MCF 10A (cell line): ENCODE measurements around the gene LRRC51. TPM values are rescaled to one million over a fixed set of nuclear protein-coding genes. Genes with fewer than 3 reads are reported as not detected.
A peak's percentile ranks its signal among the peaks of the same experiment; 100 is the strongest.

Experiments
- BruUV-seq: library from RNA; stranded (reverse); fragments of 400-500 nt; replicated peaks from 2 replicates; lab custom pipeline; 2021; lab: Mats Ljungman, UMichigan
- CTCF ChIA-PET: fragments of 300-600 bp; sonication (Branson Sonifier 250); formaldehyde crosslinking; extraction: SDS; loops from one replicate; lab custom pipeline; 2021; ENCODE audit warnings: antibody characterized with exemption, inconsistent platforms; lab: Yijun Ruan, JAX
- POLR2A ChIA-PET: fragments of 300-600, 350-650 bp; sonication (Branson Sonifier 250); formaldehyde crosslinking; extraction: SDS; loops from one replicate; lab custom pipeline; 2020; ENCODE audit warnings: antibody characterized with exemption, inconsistent platforms; lab: Yijun Ruan, JAX
- DNase-seq: peaks from one replicate; pipeline ENCODE4 v3.0.0-alpha.2; 2018; ENCODE audit not compliant: unreplicated experiment
- H3K27ac Mint-ChIP-seq: one replicate; pipeline ENCODE4 v1.8.0; 2022; ENCODE audit warnings: mild to moderate bottlenecking, low read depth, mixed read lengths; ENCODE audit not compliant: unreplicated experiment
- H3K27me3 Mint-ChIP-seq: one replicate; pipeline ENCODE4 v1.8.0; 2022; ENCODE audit warnings: mixed read lengths; ENCODE audit not compliant: insufficient read depth, unreplicated experiment
- H3K36me3 Mint-ChIP-seq: one replicate; pipeline ENCODE4 v1.8.0; 2022; ENCODE audit warnings: mild to moderate bottlenecking, moderate library complexity, mixed read lengths; ENCODE audit not compliant: insufficient read depth, unreplicated experiment
- H3K4me1 Mint-ChIP-seq: one replicate; pipeline ENCODE4 v1.8.0; 2022; ENCODE audit warnings: mixed read lengths; ENCODE audit not compliant: insufficient read depth, unreplicated experiment
- H3K4me3 Mint-ChIP-seq: one replicate; pipeline ENCODE4 v1.8.0; 2022; ENCODE audit warnings: mild to moderate bottlenecking, moderate library complexity, mixed read lengths; ENCODE audit not compliant: unreplicated experiment
- H3K9me3 Mint-ChIP-seq: one replicate; pipeline ENCODE4 v1.8.0; 2022; ENCODE audit warnings: mixed read lengths; ENCODE audit not compliant: unreplicated experiment
- CTCF ChIP-seq: fragments of 200-600 bp; IDR thresholded peaks from one replicate; pipeline ENCODE4 v1.8.0; 2022; ENCODE audit warnings: antibody characterized with exemption, mild to moderate bottlenecking; ENCODE audit not compliant: unreplicated experiment
- intact Hi-C: fragments of 100-400 bp; cut with micrococcal nuclease; formaldehyde crosslinking; loops from 2 replicates; pipeline ENCODE4 v1.14.1; 2022
- total RNA-seq: library from RNA; stranded (reverse); gene quantifications from 2 replicates; pipeline ENCODE4 v1.2.3, GENCODE V29; 2022

The LRRC51 gene
- total RNA-seq, 1 experiment from 2014 or later, result 9.5 TPM

GRCh38 chr11:72102162-72102561, 21.5 kb downstream of the LRRC51 start:
- TF ChIP-seq CTCF, result no peak
- intact Hi-C loops, result loop anchor here (2.0 kb wide), 1 partner anchor 123 kb away; the partner anchor contains the start of gene INPPL1
- no peaks in the 10 kb centered on the region for H3K9me3 Mint-ChIP-seq
- CTCF ChIA-PET, result interaction anchor here (0.8 to 6.3 kb wide), 9 partner anchors 9 to 344 kb away, joined by 3 to 47 read pairs (median 8); no protein-coding TSS in a partner anchor
- DNase-seq, result no peak
- peak overlapping the region; percentile 100 for H3K27ac Mint-ChIP-seq
- no peaks in the 10 kb centered on the region for H3K27me3 Mint-ChIP-seq
- POLR2A ChIA-PET, result interaction anchor here (0.7 to 6.7 kb wide), 25 partner anchors 10 to 329 kb away, joined by 3 to 73 read pairs (median 5); partner anchors contain the start of genes ANAPC15, INPPL1 and RNF121
- no TSS peak for BruUV-seq
- peaks cover 43% of the 10 kb centered on the region for H3K4me1 Mint-ChIP-seq
- peaks cover 57% of the 10 kb centered on the region for H3K36me3 Mint-ChIP-seq
- peak overlapping the region; percentile 100 for H3K4me3 Mint-ChIP-seq

GRCh38 chr11:72102631-72102945, 21.9 kb downstream of the LRRC51 start:
- H3K9me3 Mint-ChIP-seq, result no peaks in the 10 kb centered on the region
- POLR2A ChIA-PET, result interaction anchor here (0.7 to 6.7 kb wide), 23 partner anchors 10 to 328 kb away, joined by 3 to 73 read pairs (median 5); partner anchors contain the start of genes ANAPC15 and RNF121
- peak overlapping the region; percentile 100 for H3K27ac Mint-ChIP-seq
- no peaks in the 10 kb centered on the region for H3K27me3 Mint-ChIP-seq
- CTCF ChIA-PET, result interaction anchor here (0.8 to 6.3 kb wide), 8 partner anchors 8 to 343 kb away, joined by 3 to 47 read pairs (median 6); no protein-coding TSS in a partner anchor
- intact Hi-C loops, result loop anchor here (2.0 kb wide), 1 partner anchor 122 kb away; the partner anchor contains the start of gene INPPL1
- peaks cover 43% of the 10 kb centered on the region for H3K4me1 Mint-ChIP-seq
- no peak for DNase-seq
- H3K36me3 Mint-ChIP-seq, result peaks cover 55% of the 10 kb centered on the region
- no peak for TF ChIP-seq CTCF
- peak overlapping the region; percentile 100 for H3K4me3 Mint-ChIP-seq
- BruUV-seq, result no TSS peak

GRCh38 chr11:72102946-72103753, 22.5 kb downstream of the LRRC51 start, which contains the start of gene LAMTOR1:
TSS of gene LAMTOR1 (minus strand) at chr11:72103297. CDS start at chr11:72103224, 73 bp downstream.
- peaks cover 43% of the 10 kb centered on the region for H3K4me1 Mint-ChIP-seq
- ChIA-PET POLR2A (interaction anchor here (0.6 to 6.7 kb wide), 19 partner anchors 9 to 307 kb away, joined by 3 to 73 read pairs (median 9); partner anchors contain the start of gene ANAPC15), CTCF (interaction anchor here (0.8 to 6.3 kb wide), 8 partner anchors 8 to 343 kb away, joined by 3 to 47 read pairs (median 6); no protein-coding TSS in a partner anchor)
- peak; percentile 98 for DNase-seq
- intact Hi-C loops, result loop anchor here (1.0 to 2.0 kb wide), 2 partner anchors 41 to 122 kb away; partner anchors contain the start of gene INPPL1
- H3K4me3 Mint-ChIP-seq, result peak within 1 kb of the TSS; percentile 100
- H3K36me3 Mint-ChIP-seq, result peaks cover 50% of the 10 kb centered on the region
- peak; percentile 29 for TF ChIP-seq CTCF
- BruUV-seq, result TSS peak; percentile 57
- H3K27me3 Mint-ChIP-seq, result no peaks in the 10 kb centered on the region
- no peaks in the 10 kb centered on the region for H3K9me3 Mint-ChIP-seq
- peak within 1 kb of the TSS; percentile 100 for H3K27ac Mint-ChIP-seq

- POLR2A ChIA-PET, result interaction anchor here (0.6 to 4.7 kb wide), 8 partner anchors 8 to 307 kb away, joined by 3 to 73 read pairs (median 4); partner anchors contain the start of gene ANAPC15
- Mint-ChIP-seq H3K4me3 (peak overlapping the region; percentile 100), H3K9me3 (no peaks in the 10 kb centered on the region), H3K27me3 (no peaks in the 10 kb centered on the region), H3K4me1 (peaks cover 43% of the 10 kb centered on the region), H3K36me3 (peaks cover 44% of the 10 kb centered on the region), H3K27ac (peak overlapping the region; percentile 100)
- CTCF ChIA-PET, result interaction anchor here (6.3 kb wide), 1 partner anchor 79 kb away, joined by 47 read pairs; no protein-coding TSS in a partner anchor
- no peak for DNase-seq
- TF ChIP-seq CTCF, result no peak
- TSS peak; percentile 91 for BruUV-seq
- intact Hi-C loops, result loop anchor here (1.0 to 2.0 kb wide), 2 partner anchors 41 to 121 kb away; partner anchors contain the start of gene INPPL1
These were observed 23.1 kb downstream of the LRRC51 start for GRCh38 chr11:72103754-72104167.
